Peyer's patch (tissue), 4 donors: ENCODE data around the gene TRAPPC3. TPM values are rescaled to one million over a fixed set of nuclear protein-coding genes. Genes with fewer than 3 reads are reported as not detected.
"Not testable (repeated sequence)": the region's sequence is repeated elsewhere in the genome, so short reads cannot be mapped to it uniquely, and the experiment has no call there.

Source experiments
- DNase-seq, 3 donors: peaks; one replicate each; pipeline ENCODE4 v3.0.0-alpha.2; 2017 to 2019
- H3K27ac ChIP-seq, 4 donors: fragments of 200-600 bp; sonication (generic); one replicate each; pipeline ENCODE4 v1.5.1; 2016 to 2019
- H3K27me3 ChIP-seq, 2 donors: fragments of 200-600 bp; sonication (generic); one replicate each; pipeline ENCODE4 v1.5.1; 2019
- H3K36me3 ChIP-seq, 3 donors: fragments of 200-600 bp; sonication (generic); one replicate each; pipeline ENCODE4 v1.5.1; 2016 to 2019
- H3K4me1 ChIP-seq, 4 donors: fragments of 200-600 bp; sonication (generic); one replicate each; pipeline ENCODE4 v1.5.1; 2016 to 2019
- H3K4me3 ChIP-seq, 4 donors: fragments of 200-600 bp; sonication (generic); 1 replicate in 3 of 4; 2 replicates in 1 of 4; pipeline ENCODE4 v1.5.1; 2016 to 2019; ENCODE audit warnings: mild to moderate bottlenecking in 1 of 4
- H3K9me3 ChIP-seq, 4 donors: fragments of 200-600 bp; sonication (generic); one replicate each; pipeline ENCODE4 v1.5.1; 2016 to 2019; ENCODE audit warnings: mild to moderate bottlenecking in 1 of 4
- CTCF ChIP-seq, 6 experiments: fragments of 450-650 bp in 4 of 6; fragments of 200-600 bp in 2 of 6; sonication (generic) in 1 of 6; IDR thresholded peaks; one replicate each; pipeline ENCODE4 v1.5.1; 2017 to 2019; ENCODE audit warnings: antibody characterized with exemption in 6 of 6, mild to moderate bottlenecking in 3 of 6, moderate library complexity in 1 of 6
- POLR2A ChIP-seq, 2 donors: fragments of 450-650 bp; IDR thresholded peaks; one replicate each; pipeline ENCODE4 v1.5.1; 2017; ENCODE audit warnings: antibody characterized with exemption in 2 of 2, mild to moderate bottlenecking in 2 of 2, moderate library complexity in 2 of 2
- total RNA-seq, 4 donors: library from RNA; depleted of rRNA; stranded (reverse); fragments of >200 nt; gene quantifications; one replicate each; pipeline ENCODE4 v1.1.0, GENCODE V29; 2016

TRAPPC3 gene
- total RNA-seq, 4 donors from 2014 or later = 56.2 to 113 (median 73.7) TPM

- H3K9me3 ChIP-seq = no peaks in the 10 kb centered on the region
- H3K27ac ChIP-seq = peak overlapping the region; percentile 78 to 100 (median 84)
- H3K36me3 ChIP-seq = no peaks in the 10 kb centered on the region
- peak overlapping the region; percentile 18 to 52 (median 45) for H3K4me3 ChIP-seq
- no peak for DNase-seq
- TF ChIP-seq CTCF (IDR thresholded peaks at IDR 0.05) = no peak
- no peak for TF ChIP-seq POLR2A (IDR thresholded peaks at IDR 0.05)
- no peaks in the 10 kb centered on the region for H3K27me3 ChIP-seq
- H3K4me1 ChIP-seq = peaks cover 0 to 56% (median 45%) of the 10 kb centered on the region in 4 donors
Measured at GRCh38 chr1:36160388-36160948, 11.2 kb upstream of the TRAPPC3 start.

- Histone ChIP-seq H3K36me3 (no peaks in the 10 kb centered on the region), H3K9me3 (no peaks in the 10 kb centered on the region), H3K4me3 (peak overlapping the region in 2 of 4 donors; percentile 41 to 52), H3K4me1 (peaks cover 0 to 61% (median 50%) of the 10 kb centered on the region in 4 donors), H3K27me3 (no peaks in the 10 kb centered on the region), H3K27ac (peak overlapping the region; percentile 78 to 100 (median 84))
- DNase-seq = no peak
- no peak for TF ChIP-seq POLR2A (IDR thresholded peaks at IDR 0.05)
- TF ChIP-seq CTCF (IDR thresholded peaks at IDR 0.05) = no peak
Measured at GRCh38 chr1:36159614-36160387, 10.5 kb upstream of the TRAPPC3 start.

- H3K9me3 ChIP-seq, DNase-seq, H3K27me3 ChIP-seq, H3K36me3 ChIP-seq: not testable (repeated sequence)
- Histone ChIP-seq H3K4me1 (peaks cover 0 to 62% (median 50%) of the 10 kb centered on the region in 4 donors), H3K27ac (peak overlapping the region in 3 of 4 donors; percentile 22 to 100 (median 97)), H3K4me3 (peak overlapping the region in 1 of 4 donors; percentile 98)
Measured at GRCh38 chr1:36158827-36159252, 9.6 kb upstream of the TRAPPC3 start.

- Histone ChIP-seq H3K27ac (peak overlapping the region; percentile 97 to 100 (median 98)), H3K36me3 (no peaks in the 10 kb centered on the region), H3K4me3 (peak overlapping the region; percentile 98 to 100 (median 99)), H3K27me3 (no peaks in the 10 kb centered on the region), H3K4me1 (peaks cover 0 to 59% (median 50%) of the 10 kb centered on the region in 4 donors), H3K9me3 (no peaks in the 10 kb centered on the region)
- TF ChIP-seq POLR2A (IDR thresholded peaks at IDR 0.05) (no peak), CTCF (IDR thresholded peaks at IDR 0.05) (no peak)
- DNase-seq = no peak
Measured at GRCh38 chr1:36157973-36158826, 8.9 kb upstream of the TRAPPC3 start.

DNA sequence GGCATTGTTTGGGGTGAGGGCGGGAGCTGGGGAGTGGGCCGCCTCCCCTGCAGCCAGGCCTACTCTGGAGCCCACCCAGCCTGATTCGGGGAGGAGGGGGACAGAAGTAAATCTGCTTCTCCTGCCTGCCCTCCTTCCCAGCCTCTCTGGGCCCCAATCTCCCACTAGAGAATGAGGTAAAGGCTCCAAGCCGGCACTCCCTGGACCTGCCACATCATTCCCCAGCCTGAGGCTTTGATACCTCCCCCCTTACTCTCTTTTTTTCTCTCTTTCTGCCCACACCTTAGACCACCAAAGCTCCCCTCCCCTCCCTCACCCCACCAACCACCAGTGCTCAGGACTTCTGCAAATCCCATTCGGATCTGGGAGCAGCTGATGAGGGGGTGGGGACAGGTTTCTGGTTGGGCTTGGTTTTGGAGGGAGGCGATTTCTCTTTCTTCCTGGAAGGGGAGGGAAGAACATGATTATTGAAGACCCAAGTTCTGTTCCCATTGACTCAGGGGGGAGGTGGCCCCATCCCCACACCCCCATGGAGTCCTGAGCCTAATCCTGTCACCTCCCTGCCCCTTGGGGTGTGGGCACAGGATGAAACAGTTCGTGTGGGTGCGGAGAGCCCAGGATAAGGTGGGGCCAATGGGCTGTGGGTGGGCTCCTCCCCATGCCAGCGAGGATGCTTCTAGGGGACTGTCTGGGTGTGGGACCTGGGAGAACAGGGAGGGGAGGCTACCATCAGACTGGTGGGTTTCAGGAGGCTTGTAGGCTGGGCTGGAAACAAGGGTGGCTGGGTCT, 8.0 kb upstream of the TRAPPC3 start:
- H3K4me3 ChIP-seq = peak overlapping the region; percentile 98 to 100 (median 99)
- TF ChIP-seq POLR2A (IDR thresholded peaks at IDR 0.05) (no peak), CTCF (IDR thresholded peaks at IDR 0.05) (no peak)
- H3K27me3 ChIP-seq = no peaks in the 10 kb centered on the region
- peak overlapping the region; percentile 97 to 100 (median 98) for H3K27ac ChIP-seq
- H3K9me3 ChIP-seq = no peaks in the 10 kb centered on the region
- H3K4me1 ChIP-seq = peaks cover 0 to 53% (median 48%) of the 10 kb centered on the region in 4 donors
- H3K36me3 ChIP-seq = no peaks in the 10 kb centered on the region
- DNase-seq = no peak
